Epithelial cell of proximal tubule (primary cell): ENCODE measurements around the gene FADS1. TPM values are rescaled to one million over a fixed set of nuclear protein-coding genes. Genes with fewer than 3 reads are reported as not detected.

Source experiments
- DNase-seq: peaks from one replicate; pipeline ENCODE4 v3.0.0-alpha.2; 2011; ENCODE audit warnings: low read depth
- H3K4me3 ChIP-seq: 2 replicates; pipeline ENCODE4 v1.5.1; 2011; ENCODE audit warnings: low read depth, mild to moderate bottlenecking, low read length
- CTCF ChIP-seq: conservative IDR thresholded peaks from 2 replicates; pipeline ENCODE4 v1.5.1; 2012; ENCODE audit warnings: low read depth, mild to moderate bottlenecking, low read length
- total RNA-seq: library from RNA; depleted of rRNA; stranded (reverse); fragments of >200 nt; gene quantifications from 2 replicates; pipeline ENCODE4 v1.2.3, GENCODE V29; 2015

The FADS1 gene
- total RNA-seq, 1 donor from 2014 or later, result 64.6 TPM

- peak; percentile 39 for TF ChIP-seq CTCF
Observed at GRCh38 chr11:61785837-61786402, 30.9 kb downstream of the FADS1 start.

GRCh38 chr11:61784506-61784805, 32.3 kb downstream of the FADS1 start:
- H3K4me3 ChIP-seq, result no peak overlapping the region
- no peak for TF ChIP-seq CTCF
- no peak for DNase-seq

More at GRCh38 chr11:61785837-61786402, 30.9 kb downstream of the FADS1 start:
- H3K4me3 ChIP-seq, result no peak overlapping the region
- DNase-seq, result peak; percentile 10

DNA sequence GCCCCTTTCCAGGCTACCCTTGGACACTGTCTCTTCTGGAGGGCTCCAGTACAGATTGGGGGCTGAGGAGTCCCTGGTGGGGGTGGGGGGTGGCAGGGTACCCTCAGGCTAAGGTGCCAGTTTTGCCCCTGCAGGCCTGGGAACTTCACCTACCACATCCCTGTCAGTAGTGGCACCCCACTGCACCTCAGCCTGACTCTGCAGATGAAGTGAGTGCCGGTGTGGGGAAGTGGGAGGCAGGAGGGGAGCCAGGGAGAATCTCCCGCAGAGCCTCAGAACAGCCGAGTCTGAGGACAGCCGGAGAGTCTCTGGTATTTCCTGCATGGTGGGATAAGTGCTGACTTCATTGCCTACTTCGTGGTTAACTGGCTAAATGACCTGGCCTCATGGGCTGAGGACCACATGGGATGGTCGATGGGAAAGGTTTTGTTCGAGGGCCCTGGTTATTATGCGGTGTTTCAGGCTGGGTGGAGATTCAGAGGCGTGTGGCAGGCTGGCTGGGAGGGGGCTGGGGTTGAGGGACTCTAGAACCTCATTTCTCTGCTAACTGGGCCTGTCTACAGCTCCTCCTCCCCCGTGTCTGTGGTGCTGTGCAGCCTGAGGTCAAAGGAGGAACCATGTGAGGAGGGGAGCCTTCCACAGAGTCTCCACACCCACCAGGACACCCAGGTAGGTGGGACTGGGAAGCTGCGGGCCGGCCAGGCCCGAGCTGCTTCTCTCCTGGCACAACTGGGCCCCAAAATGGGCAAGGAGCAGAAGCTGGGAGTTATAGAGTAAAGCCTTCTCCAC, 32.9 kb downstream of the FADS1 start:
- TF ChIP-seq CTCF, result no peak
- H3K4me3 ChIP-seq, result no peak overlapping the region
- DNase-seq, result no peak

GRCh38 chr11:61782841-61783240, 34.0 kb downstream of the FADS1 start:
- no peak for TF ChIP-seq CTCF
- no peak for DNase-seq
- no peak overlapping the region for H3K4me3 ChIP-seq

GRCh38 chr11:61782299-61782698, 34.5 kb downstream of the FADS1 start:
- no peak overlapping the region for H3K4me3 ChIP-seq
- no peak for TF ChIP-seq CTCF
- no peak for DNase-seq

DNA sequence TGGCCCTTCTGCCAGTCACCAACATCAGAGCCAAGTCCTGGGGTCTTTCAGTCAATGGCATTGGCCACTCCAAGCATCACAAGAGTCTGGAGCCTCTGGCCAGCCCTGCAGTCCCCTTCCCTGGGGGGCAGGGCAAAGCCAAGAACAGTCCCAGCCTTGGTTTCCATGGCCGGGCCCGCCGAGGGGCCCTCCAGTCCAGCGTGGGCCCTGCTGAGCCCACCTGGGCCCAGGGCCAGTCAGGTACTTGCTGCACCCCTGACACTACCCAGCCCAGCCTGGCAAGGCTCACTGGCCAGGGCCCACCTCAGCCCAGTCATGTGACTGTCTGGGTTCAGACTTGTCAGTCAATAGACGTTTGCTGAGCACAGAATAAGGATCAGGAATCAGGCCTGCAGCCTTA, 35.2 kb downstream of the FADS1 start:
- no peak overlapping the region for H3K4me3 ChIP-seq
- TF ChIP-seq CTCF, result no peak
- DNase-seq, result no peak
